Endothelial cell of umbilical vein (primary cell): ENCODE measurements around the gene TNPO1. TPM values are rescaled to one million over a fixed set of nuclear protein-coding genes. Genes with fewer than 3 reads are reported as not detected.
"Not testable (repeated sequence)": the region's sequence is repeated elsewhere in the genome, so short reads cannot be mapped to it uniquely, and the experiment has no call there.

Experiments
- BruUV-seq: library from RNA; stranded (reverse); fragments of 400-500 nt; replicated peaks from 2 replicates; lab custom pipeline; 2021; lab: Mats Ljungman, UMichigan
- CTCF ChIA-PET: fragments of 300-600, 350-600 bp; sonication (Branson Sonifier 250); formaldehyde crosslinking; loops from one replicate; lab custom pipeline; 2021; ENCODE audit warnings: antibody characterized with exemption, inconsistent platforms; lab: Charles Lee
- POLR2A ChIA-PET: fragments of 300-600, 350-600 bp; sonication (Branson Sonifier 250); formaldehyde crosslinking; loops from one replicate; lab custom pipeline; 2021; ENCODE audit warnings: antibody characterized with exemption, inconsistent platforms; lab: Charles Lee
- DNase-seq: peaks from one replicate; pipeline ENCODE4 v3.0.0-alpha.2; 2011; ENCODE audit warnings: low read depth, low spot score
- FAIRE-seq: peaks from 2 replicates; lab custom pipeline; 2011; peaks lifted over from hg19 to GRCh38; lab: Jason Lieb, UNC
- H2AFZ ChIP-seq: 2 replicates; pipeline ENCODE4 v1.6.0; 2012; ENCODE audit warnings: low read depth, low read length, control low read depth, inconsistent platforms
- H3K27ac ChIP-seq: 2 replicates; pipeline ENCODE4 v1.5.1; 2011; ENCODE audit warnings: low read depth, mild to moderate bottlenecking, control low read depth, low read length, moderate library complexity; ENCODE audit not compliant: insufficient read depth
- H3K27me3 ChIP-seq, 2 experiments: 2 replicates each; pipeline versions ENCODE4 v1.6.0 to v1.6.1; 2011; ENCODE audit warnings: low read length in 2 of 2, mixed read lengths in 1 of 2; ENCODE audit not compliant: control insufficient read depth in 2 of 2, insufficient read depth in 2 of 2
- H3K36me3 ChIP-seq, 2 experiments: 2 replicates in 1 of 2; 3 replicates in 1 of 2; pipeline ENCODE4 v1.5.1; 2011; ENCODE audit warnings: low read length in 2 of 2, mild to moderate bottlenecking in 1 of 2, moderate library complexity in 1 of 2; ENCODE audit not compliant: control insufficient read depth in 2 of 2, insufficient read depth in 2 of 2; ENCODE audit errors: extremely low read depth in 1 of 2
- H3K4me1 ChIP-seq: 3 replicates; pipeline ENCODE4 v1.5.1; 2011; ENCODE audit warnings: mild to moderate bottlenecking, low read length; ENCODE audit not compliant: control insufficient read depth, insufficient read depth; ENCODE audit errors: extremely low read depth
- H3K4me2 ChIP-seq: 2 replicates; pipeline ENCODE4 v1.6.1; 2011; ENCODE audit warnings: low read length, control low read depth, mixed read lengths; ENCODE audit not compliant: insufficient read depth
- H3K4me3 ChIP-seq, 3 experiments: fragments of 200-600 bp in 1 of 3; sonication (generic), shearing (Covaris generic) in 1 of 3; replicated peaks in 1 of 3; 2 replicates each; pipeline ENCODE4 v1.5.1; 2011 to 2016; ENCODE audit warnings: control low read depth in 3 of 3, low read length in 3 of 3, mild to moderate bottlenecking in 2 of 3, inconsistent platforms in 1 of 3, low read depth in 1 of 3, moderate library complexity in 1 of 3; ENCODE audit not compliant: insufficient read depth in 1 of 3
- H3K79me2 ChIP-seq: 2 replicates; pipeline ENCODE4 v1.6.0; 2012; ENCODE audit warnings: low read length, inconsistent platforms; ENCODE audit not compliant: control insufficient read depth, insufficient read depth
- H3K9ac ChIP-seq: replicated peaks from 2 replicates; pipeline ENCODE3; 2011; ENCODE audit warnings: low read length, control low read depth; ENCODE audit not compliant: insufficient read depth; ENCODE audit errors: extremely low read depth
- H3K9me1 ChIP-seq: replicated peaks from 3 replicates; pipeline ENCODE4 v1.6.0; 2011; ENCODE audit warnings: mild to moderate bottlenecking, low read length; ENCODE audit not compliant: control insufficient read depth, insufficient read depth; ENCODE audit errors: extremely low read depth
- H3K9me3 ChIP-seq: replicated peaks from 2 replicates; pipeline ENCODE4 v1.5.1; 2012; ENCODE audit warnings: low read length, inconsistent platforms; ENCODE audit not compliant: control insufficient read depth, insufficient read depth
- H4K20me1 ChIP-seq: replicated peaks from 2 replicates; pipeline ENCODE3; 2011; ENCODE audit warnings: mild to moderate bottlenecking, low read length; ENCODE audit not compliant: control insufficient read depth, insufficient read depth; ENCODE audit errors: extremely low read depth
- EZH2 ChIP-seq: IDR thresholded peaks from 2 replicates; pipeline ENCODE4 v1.6.1; 2012; ENCODE audit warnings: borderline replicate concordance, low read depth, mild to moderate bottlenecking, moderate library complexity, low read length, inconsistent platforms; ENCODE audit not compliant: severe bottlenecking
- MYC ChIP-seq: IDR thresholded peaks from one replicate; pipeline ENCODE4 v1.6.1; 2011; ENCODE audit warnings: mild to moderate bottlenecking, low read depth, low read length
- POLR2A ChIP-seq: IDR thresholded peaks from 2 replicates; pipeline ENCODE4 v1.6.1; 2012; ENCODE audit warnings: low read depth, mild to moderate bottlenecking, control low read depth, low read length
- dilution Hi-C: fragments of 300-500 bp; cut with MboI; formaldehyde crosslinking; loops from one replicate; pipeline ENCODE4 v1.15.0; 2019; ENCODE audit warnings: low sequenced_read_pairs; ENCODE audit not compliant: extremely low pct_ligation_motif_present
- intact Hi-C: fragments of 100-400 bp; cut with micrococcal nuclease; formaldehyde crosslinking; loops from one replicate; pipeline ENCODE4 v1.10.0; 2022
- polyA plus RNA-seq, 4 experiments: library from polyadenylated mRNA; depleted of rRNA in 3 of 4; stranded (reverse) in 3 of 4; unstranded in 1 of 4; fragments of >200 nt; gene quantifications; 2 replicates each; pipeline versions ENCODE4 v1.2.1 to v1.2.3, GENCODE V29; 2011 to 2012; ENCODE audit warnings: missing spikeins in 1 of 4
- total RNA-seq: library from RNA; stranded (reverse); gene quantifications from 2 replicates; pipeline ENCODE4 v1.2.3, GENCODE V29; 2021
- TF ChIP-seq, protein P1 (sequence below): IDR thresholded peaks from 2 replicates; pipeline ENCODE4 v1.6.1; 2011; ENCODE audit not compliant: insufficient read depth, insufficient read length

Gene TNPO1
- total and polyA plus RNA-seq, 2 donors (not counting 3 experiments of a cell fraction or from before 2014, with no cell fraction given): 65.6 to 298 TPM

GRCh38 chr5:72790186-72790585 lies 26.3 kb upstream of the TNPO1 start:
- DNase-seq (no peak), FAIRE-seq (no peak)
- ChIA-PET POLR2A (no interaction called here), CTCF (no interaction called here)
- dilution Hi-C loops (no loop called here), intact Hi-C loops (no loop called here)
- no TSS peak for BruUV-seq
- no peaks in the 10 kb centered on the region for H3K36me3 ChIP-seq
- H4K20me1 ChIP-seq: no peaks in the 10 kb centered on the region
- no peak overlapping the region for H3K4me3 ChIP-seq
- H3K9ac ChIP-seq: no peak overlapping the region
- no peaks in the 10 kb centered on the region for H3K9me1 ChIP-seq
- no peak overlapping the region for H2AFZ ChIP-seq
- H3K27me3 ChIP-seq: no peaks in the 10 kb centered on the region
- H3K79me2 ChIP-seq: no peaks in the 10 kb centered on the region
- H3K4me2 ChIP-seq: no peak overlapping the region
- H3K9me3 ChIP-seq: no peaks in the 10 kb centered on the region
- no peaks in the 10 kb centered on the region for H3K4me1 ChIP-seq
- no peak overlapping the region for H3K27ac ChIP-seq
- TF ChIP-seq, protein P1, sequence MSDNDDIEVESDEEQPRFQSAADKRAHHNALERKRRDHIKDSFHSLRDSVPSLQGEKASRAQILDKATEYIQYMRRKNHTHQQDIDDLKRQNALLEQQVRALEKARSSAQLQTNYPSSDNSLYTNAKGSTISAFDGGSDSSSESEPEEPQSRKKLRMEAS: no peak
- TF ChIP-seq POLR2A (no peak), EZH2 (no peak), MYC (no peak)

GRCh38 chr5:72792662-72793061 lies 23.8 kb upstream of the TNPO1 start:
- DNase-seq: not testable (repeated sequence)

More at GRCh38 chr5:72792662-72793061, 23.8 kb upstream of the TNPO1 start:
- dilution Hi-C loops, H3K79me2 ChIP-seq, H3K9me3 ChIP-seq, BruUV-seq, H2AFZ ChIP-seq, FAIRE-seq, intact Hi-C loops, H3K9ac ChIP-seq, H3K36me3 ChIP-seq, H3K4me2 ChIP-seq, H3K4me1 ChIP-seq, H3K4me3 ChIP-seq, H4K20me1 ChIP-seq, H3K27ac ChIP-seq, H3K27me3 ChIP-seq, H3K9me1 ChIP-seq, POLR2A ChIA-PET: not testable (repeated sequence)
- CTCF ChIA-PET: interaction anchor here (0.8 kb wide), 1 partner anchor 35 kb away, joined by 3 read pairs; no protein-coding TSS in a partner anchor
